Cortex of kidney (tissue), 1 donor: Measurements from ENCODE around the gene LONP1.
"Not testable (repeated sequence)": the region's sequence is repeated elsewhere in the genome, so short reads cannot be mapped to it uniquely, and the experiment has no call there.

ENCODE experiments used
- DNase-seq: peaks from one replicate; lab custom pipeline; 2025; lab: John Stamatoyannopoulos, UW

The LONP1 gene

DNA sequence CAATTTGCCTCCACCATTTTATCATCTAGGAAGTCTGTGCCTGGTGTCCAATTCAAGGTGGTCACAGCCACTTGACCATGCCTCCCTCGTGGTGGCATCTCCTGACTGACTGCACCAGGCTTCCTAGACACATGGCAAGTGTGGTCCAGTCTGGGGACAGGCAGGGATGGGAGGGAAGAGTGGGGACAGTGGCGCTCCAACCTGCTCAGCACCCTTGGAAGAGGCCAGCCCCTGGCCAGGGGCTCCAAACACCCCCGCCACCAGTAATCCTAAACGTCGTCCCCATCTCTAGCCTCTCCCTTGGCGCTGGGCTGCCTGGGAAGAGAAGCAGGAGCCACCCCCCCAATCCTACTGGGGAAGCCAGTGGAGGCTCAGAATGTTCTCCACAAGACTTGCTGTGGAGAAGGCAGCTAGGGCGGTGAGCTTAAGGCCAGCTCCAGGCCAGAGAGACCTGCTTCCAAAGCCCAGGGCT is 27.2 kb downstream of the LONP1 start:
- no peak for DNase-seq

DNA sequence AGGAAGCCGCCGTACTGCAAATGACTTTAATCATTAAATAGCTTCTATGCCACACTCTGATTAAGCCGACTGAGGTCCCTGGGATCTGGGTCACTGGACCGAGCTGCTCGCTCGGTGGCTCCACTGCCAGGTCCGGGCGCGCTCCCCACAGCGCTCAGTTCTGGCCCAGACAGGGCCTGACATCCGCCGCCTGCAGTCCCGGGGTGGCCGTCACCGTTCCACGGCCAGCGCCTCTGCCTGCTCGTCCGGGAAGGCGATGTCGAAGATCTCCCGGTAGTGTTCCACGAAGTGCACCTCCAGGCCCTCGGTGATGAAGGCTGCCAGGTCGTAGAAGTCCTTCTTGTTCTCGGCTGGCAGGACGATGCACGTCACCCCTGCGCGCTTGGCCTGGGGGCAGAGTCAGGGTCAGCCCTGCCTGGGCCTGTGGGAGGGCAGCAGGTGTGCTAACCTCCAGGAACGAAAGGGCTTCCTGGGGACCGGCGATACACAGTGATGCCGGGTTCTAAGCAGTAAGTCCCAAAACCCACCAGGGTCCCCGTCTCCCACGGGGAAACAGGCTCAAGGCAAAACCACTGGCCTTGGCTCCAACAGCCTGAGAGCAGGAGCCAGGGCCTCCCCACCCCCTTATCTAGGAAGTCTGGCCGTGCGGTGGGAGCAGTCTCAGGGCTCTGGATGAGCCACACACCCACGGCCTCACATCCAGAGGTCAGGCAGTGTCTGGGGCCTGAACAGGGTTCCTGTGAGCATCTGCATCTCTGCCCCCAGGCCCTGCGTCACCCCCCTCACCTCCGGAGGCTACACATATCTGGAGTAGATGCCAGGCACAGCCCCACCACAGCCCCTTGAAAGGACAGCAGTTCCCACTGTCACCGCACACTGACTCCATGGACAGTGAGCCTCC is 27.9 kb downstream of the LONP1 start:
- no peak for DNase-seq

DNA sequence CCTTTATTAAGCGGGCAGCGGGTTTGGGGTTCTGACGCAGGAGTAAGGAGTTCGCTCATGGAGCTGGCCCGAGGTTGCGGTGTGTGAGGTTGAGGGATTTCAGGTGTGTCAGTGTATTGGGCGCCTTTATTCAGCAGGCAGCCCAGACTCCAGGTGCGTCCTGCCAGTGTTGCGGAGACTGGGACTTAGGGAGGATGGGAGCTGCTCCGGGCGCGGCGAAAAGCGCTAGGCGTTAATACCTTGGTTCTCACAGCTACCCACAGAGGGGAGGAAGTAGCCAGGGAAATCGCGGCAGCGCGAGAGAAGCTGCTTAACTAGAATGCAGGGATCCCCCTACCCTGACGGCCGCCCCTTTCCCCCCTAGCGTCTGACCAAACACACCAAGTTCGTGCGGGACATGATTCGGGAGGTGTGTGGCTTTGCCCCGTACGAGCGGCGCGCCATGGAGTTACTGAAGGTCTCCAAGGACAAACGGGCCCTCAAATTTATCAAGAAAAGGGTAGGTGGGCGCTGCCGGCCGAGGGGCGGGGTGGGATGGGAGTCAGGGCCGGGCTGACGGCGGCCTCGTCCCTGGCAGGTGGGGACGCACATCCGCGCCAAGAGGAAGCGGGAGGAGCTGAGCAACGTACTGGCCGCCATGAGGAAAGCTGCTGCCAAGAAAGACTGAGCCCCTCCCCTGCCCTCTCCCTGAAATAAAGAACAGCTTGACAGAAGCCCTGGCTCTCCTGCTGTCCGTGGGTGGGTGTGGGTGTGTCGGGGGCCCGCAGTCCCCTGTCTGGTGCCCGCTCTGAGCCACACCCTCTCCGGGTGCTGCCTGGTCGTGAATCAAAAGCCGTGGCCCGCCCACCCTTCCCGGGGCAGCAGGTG is 28.8 kb downstream of the LONP1 start:
- no peak for DNase-seq

DNA sequence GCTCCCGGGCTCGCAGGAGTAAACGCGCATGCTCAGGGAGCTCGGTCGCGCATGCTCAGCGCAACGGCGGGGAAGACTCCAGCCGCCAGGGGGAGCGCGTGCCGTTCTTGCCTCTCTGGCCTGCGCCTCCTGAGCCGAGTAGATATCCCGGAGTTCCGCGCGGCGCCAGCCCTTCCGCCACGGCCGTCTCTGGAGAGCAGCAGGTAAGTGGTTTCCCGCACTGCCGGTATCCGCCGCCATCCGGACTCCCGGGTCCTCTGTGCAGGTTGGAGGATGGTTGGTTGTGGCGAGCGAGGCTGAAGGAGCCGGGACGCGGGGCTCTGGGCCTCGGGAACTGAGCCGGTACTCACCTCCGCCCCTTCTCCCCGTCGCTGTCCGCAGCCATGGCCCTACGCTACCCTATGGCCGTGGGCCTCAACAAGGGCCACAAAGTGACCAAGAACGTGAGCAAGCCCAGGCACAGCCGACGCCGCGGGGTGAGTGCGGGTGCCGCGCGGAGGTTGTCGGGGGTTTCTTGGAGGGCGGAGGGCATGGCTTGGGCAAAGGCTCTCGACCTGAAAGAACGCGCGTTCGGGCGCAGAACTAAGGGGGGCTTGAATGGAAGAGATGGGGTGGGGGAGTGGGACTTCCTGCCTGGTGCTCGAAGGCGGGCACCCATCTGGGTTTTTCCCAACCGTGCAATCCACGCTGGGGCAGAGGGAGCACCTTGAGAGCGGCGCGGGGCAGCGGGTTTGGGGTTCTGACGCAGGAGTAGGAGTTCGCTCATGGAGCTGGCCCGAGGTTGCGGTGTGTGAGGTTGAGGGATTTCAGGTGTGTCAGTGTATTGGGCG is 29.6 kb downstream of the LONP1 start, which contains the start of gene RPL36:
TSS of gene RPL36 (plus strand) at position 171 of the 830 bp plus-strand sequence. CDS start at position 384, 213 bp downstream.
- peak; percentile 83 for DNase-seq

DNA sequence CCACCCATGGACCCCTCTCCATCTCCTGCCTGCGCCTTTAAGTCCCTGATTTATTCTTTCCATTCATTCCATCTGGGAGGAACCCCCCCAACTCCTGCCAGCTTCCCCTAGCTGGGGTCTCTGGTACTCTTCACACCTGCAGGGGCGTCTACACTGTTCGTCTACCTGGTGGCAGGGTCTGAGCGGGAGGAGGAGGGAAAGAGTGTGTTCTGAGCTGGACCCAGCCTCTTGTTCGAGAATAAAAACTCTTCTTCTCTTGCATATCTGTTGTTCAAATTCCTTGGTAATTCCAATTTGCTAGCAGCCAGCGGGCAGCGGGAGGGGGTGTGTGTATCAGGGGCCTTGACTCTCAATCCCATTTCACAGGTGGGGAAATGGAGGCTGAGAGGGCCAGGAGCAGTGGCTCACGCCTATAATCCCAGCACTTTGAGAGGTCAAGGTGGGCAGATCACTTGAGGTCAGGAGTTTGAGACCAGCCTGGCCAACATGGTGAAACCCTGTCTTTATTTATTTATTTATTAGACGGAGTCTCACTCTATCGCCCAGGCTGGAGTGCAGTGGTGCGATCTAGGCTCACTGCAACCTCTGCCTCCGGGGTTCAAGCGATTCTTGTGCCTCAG is 31.6 kb downstream of the LONP1 start:
- DNase-seq, result not testable (repeated sequence)

DNA sequence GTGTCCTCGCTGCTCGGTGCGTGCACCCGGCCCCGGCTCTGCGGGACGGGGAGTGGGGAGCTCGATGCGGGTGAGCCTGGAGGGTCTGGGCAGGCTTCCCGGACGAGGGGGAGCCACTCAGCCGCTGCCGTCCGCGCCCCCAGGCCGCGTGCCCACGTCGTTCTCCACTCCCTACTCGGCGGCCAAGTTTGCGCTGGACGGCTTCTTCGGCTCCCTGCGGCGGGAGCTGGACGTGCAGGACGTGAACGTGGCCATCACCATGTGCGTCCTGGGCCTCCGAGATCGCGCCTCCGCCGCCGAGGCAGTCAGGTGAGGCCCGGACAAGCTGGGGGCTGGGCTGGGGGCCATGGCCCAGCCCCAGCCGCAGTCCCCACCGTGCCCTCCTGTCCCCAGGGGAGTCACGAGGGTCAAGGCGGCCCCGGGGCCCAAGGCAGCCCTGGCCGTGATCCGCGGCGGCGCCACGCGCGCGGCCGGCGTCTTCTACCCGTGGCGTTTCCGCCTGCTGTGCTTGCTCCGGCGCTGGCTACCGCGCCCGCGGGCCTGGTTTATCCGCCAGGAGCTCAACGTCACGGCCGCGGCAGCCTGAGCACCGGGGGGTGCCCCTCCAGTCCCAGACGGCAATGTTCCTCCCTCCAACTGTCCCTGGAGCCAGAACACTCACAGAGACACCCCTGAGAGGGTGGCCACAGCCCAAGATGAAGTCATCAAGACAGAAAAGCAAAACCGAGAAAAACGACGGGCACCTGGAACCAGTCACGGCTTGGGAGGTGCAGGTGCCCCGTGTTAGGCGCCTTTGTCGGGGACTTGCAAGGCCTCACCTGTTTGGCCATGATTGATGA is 32.4 kb downstream of the LONP1 start:
- DNase-seq, result no peak

DNA sequence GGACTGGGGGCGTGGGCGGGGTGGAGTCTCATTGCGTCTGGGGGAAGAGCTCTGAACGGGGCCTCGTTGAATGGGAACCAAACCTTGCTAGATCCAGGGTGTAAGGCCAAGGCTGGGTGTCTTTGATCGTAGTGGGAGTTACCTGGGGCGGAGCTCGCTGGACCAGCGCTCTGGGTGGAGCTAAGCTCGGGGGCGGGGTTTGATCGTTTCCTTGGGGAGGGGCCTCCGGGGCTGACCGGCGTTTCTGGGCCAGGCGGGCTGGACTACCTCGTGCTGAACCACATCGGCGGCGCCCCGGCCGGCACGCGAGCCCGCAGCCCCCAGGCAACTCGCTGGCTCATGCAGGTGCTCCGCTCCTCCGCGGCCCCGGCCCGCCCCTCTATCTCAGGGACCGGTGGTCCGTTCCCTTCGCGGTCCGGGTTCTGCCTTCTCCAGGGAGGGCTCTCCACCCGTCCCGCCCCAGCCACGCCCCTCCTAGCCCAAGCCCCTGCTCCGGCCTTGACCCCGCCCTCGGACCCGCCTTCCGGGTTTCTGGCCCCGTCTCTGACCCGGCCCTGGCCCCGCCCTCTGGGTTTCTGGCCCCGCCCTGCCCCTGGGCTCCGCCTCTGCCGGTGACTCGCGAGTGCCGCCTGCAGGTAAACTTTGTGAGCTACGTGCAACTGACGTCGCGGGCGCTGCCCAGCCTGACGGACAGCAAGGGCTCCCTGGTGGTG is 33.1 kb downstream of the LONP1 start:
- DNase-seq, result no peak

DNA sequence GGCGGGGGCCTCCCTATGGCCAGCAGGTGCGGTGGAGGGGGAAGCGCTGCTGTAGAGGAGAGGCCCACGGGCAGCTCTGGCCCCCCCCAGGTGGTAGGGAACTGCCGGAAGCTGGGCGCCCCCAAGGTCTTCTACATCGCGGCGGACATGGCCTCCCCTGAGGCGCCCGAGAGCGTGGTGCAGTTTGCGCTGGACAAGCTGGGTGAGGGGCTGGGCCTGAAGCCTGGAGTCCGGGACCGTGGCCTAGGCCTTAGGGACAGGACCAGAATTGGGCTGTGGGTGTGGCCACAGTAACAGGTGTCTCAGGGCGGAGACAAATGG is 33.7 kb downstream of the LONP1 start:
- no peak for DNase-seq

DNA sequence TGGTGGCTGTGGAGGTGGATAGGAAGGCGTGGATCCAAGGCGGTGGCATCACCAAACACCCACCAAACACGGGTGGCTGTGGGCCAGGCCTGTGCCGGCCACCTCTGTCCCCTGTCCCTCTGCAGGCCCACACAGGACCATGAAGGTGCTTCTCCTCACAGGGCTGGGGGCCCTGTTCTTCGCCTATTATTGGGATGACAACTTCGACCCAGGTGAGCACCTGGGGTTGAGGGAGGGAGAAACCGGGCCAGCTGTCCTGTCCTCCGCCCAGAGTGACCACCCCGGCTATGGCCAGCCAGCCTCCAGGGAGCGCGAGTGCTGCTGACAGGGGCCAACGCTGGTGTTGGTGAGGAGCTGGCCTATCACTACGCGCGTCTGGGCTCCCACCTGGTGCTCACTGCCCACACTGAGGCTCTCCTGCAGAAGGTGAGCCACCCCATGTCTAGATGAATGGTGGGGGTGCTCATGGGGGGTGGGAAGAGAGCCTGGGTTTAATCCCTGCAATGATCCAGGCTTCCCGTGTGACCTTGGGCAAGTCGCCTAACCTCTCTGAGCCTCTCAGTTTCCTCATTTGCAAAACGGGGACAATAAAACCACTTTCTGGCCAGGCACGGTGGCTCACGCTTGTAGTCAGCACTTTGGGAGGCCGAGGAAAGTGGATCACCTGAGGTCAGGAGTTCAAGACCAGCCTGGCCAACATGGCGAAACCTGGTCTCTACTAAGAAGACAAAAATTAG is 35.1 kb downstream of the LONP1 start:
- no peak for DNase-seq

DNA sequence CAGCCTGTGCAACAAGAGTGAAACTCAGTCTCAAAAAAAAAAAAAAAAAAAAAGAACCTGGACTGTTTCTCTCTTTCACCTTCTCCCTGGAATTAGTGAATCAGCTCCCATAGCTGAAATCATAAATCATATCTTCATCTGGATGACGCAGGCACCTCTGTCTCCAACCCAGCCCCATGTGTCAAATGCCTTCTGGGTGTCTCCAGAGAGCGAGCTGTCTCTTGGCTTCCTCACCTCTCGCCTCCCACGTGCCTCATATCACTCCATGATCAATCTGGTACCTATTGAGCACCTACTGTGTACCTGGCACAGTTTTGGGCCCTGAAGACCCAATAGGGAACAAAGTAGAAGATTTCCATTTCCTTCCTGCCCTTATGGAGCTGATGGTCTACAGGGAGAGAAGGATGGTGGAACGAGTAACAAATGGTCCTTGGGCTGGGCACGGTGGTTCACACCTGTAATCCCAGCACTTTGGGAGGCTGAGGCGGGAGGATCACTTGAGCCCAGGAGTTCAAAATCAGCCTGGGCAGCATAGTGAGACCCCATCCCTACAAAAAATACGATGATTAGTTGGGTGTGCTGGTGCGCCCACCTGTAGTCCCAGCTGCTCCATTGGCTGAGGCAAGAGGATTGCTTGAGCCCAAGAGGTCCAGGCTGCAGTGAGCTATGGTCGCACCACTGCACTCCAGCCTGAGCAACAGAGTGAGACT is 36.6 kb downstream of the LONP1 start:
- DNase-seq, result no peak

DNA sequence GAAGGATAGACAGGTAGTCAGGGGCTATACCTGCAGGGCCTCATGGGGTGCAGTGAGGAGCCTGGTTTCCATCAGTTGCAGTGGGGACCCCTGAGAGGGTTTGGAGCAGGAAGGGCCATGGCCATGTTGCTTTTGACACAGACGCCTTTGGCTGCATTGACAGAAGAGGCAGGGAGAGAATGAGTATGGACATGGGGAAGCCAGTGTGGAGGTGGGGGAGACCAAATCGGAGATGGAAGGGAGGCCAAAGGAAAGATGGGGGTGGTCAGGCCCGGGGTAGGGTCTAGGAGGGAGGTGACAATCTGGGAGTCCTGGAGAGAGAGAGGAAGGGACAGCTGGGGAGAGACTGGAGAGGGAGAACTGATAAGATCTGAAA is 37.9 kb downstream of the LONP1 start:
- no peak for DNase-seq

DNA sequence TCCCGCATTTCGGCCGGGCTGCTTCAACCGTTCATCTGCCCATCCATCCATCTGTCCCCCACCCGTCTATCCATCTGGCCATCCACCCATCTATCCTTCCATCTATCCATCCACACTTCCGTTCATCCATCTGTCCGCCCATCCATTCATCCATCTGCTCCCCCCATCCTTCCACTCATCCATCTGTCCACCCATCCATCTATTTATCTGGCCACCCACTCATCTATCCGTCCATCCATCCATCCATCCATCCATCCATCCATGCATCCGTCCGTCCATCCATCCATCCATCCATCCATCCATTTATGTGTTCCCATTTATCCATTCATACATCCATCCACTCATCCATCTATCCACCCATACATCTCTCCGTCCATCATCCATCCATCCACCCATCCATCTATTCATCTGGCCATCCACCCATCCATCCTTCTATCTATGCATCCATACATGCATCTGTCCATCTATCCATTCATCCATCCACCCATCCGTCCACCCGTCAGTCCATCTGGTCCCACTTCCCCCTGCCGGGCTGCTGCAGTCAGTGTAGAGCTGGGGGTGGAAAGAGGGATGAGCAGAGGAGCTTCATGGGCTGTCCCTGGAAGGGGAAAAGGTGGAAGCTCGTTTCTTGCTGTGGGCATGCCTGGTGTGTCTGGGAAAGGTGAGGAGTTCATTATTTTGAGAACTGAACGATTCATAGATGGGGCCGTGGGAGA is 38.4 kb downstream of the LONP1 start:
- DNase-seq, result no peak

DNA sequence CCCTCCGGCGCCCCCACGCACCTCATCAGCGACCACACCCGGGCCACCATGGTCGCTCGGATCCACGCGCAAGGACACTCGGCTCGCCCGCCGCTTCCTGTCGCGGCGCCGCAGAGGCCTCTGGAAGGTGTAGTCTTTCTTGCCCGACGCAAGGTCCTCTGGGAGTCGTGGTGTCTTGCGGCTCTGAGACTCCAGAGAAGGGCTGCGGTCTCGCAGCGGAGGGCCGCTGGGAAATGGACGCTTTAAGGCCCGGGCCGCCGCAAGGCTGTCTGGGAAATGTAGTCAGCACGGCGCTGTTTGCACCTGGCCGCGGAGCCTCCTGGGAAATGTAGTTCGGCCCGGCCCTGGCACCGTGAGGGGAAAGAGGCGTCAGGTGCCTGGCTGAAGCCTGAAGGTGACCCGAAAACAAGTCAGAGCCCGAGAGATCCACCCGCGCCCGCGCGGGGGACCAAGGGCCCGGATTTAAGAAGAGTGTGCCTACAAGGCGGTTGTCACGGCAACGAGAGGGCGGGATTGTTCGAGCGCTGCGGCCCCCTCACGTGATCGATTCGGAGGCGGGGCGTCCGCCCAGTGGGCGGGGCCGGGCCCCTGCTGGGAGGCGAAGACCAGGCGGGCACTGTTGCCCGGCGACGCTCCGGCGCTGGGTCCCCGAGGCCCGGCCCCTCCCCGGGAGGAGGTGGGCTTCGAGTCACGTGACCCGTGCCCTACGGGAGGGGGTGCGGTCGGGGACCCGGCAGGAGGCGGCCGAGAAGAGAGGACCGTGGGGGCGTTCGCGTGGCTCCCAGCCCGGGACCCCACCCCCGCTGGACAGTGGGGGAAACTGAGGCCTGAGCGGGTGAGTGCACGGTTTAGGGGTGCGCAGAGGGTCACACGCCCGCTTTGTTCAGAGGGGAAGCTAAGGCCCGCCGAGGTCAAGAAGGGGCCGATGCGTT is 39.2 kb downstream of the LONP1 start, which contains the start of the genes HSD11B1L and MICOS13:
TSS of gene HSD11B1L (plus strand) at position 591 of the 932 bp plus-strand sequence. CDS start 3,806 bp downstream, outside the sequence.
TSS of gene MICOS13 (minus strand) at position 80 of the 932 bp plus-strand sequence. CDS start at position 50, 30 bp downstream.
- DNase-seq, result no peak

DNA sequence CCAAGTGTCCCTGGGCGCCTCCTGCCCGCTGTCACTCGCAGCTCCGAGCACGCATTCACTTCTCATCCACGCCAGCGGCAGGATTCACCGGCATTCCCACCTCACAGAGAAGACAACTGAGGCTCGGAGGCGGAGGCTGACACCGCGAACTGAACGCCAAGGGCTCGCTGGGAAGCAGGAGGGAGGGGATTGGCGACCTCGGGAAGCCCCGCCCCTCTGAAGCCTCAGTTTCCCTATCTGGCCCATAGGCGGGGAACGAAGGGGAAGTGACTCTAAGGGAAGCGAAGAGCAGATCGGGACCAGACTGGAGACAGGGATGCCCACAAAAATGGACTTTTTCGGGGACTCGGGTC is 39.9 kb downstream of the LONP1 start:
- no peak for DNase-seq

DNA sequence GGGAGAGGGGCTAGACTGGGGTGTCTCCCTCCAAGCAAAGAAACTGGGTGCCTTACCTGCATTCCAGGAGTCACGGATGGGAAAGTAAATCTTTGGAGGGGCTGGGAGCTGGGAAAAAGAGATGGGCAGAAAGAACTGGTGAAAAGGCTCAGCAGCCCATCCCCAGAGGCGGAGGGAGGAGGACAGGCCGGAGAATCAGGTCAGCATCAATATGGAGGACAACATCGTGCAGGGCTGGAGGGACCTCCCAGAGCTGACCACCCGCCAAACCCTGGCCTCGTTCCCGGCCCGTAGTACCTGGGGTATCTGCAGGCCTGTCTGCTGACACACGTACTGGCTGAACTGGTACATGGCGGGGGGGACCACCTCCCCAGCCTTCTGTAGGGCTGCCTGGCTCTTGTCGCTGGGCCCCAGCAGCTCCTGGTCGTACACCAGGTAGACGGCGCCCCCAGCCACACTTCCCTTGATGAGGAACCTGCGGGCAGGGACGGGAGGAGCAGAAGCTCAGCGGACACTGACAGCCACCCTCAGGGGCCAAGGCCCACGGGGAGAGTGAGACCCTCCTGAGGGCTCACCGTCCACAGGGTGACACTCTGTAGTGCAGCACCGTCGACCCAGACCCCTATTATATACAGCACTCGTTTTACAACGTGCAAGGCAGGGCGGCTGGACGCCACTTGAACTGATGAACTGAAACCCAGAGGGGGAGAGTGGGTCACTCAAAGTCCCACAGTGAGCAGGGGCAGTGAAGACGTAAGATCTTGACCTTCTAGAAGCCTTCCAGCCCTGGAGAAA is 40.5 kb downstream of the LONP1 start:
- no peak for DNase-seq
